Measurements from ENCODE around the gene PBLD.
A peak's percentile ranks its signal among the peaks of the same experiment; 100 is the strongest.
"Not testable (repeated sequence)": the region's sequence is repeated elsewhere in the genome, so short reads cannot be mapped to it uniquely, and the experiment has no call there.

The PBLD gene

GRCh38 chr10:68284062-68285001 is 48.4 kb downstream of the PBLD start:
- no peak for DNase-seq

GRCh38 chr10:68280758-68281157 is 52.0 kb downstream of the PBLD start:
- DNase-seq = no peak

GRCh38 chr10:68278906-68279753 is 53.6 kb downstream of the PBLD start:
- DNase-seq = not testable (repeated sequence)

GRCh38 chr10:68277814-68278213 is 54.9 kb downstream of the PBLD start:
- DNase-seq = not testable (repeated sequence)

- DNase-seq = no peak
Observed at GRCh38 chr10:68276224-68276623, 56.5 kb downstream of the PBLD start.

- no peak for DNase-seq
Observed at GRCh38 chr10:68275600-68276126, 57.1 kb downstream of the PBLD start.

GRCh38 chr10:68272833-68273232 is 59.9 kb downstream of the PBLD start:
- DNase-seq = no peak

GRCh38 chr10:68271196-68271882 is 61.4 kb downstream of the PBLD start:
- no peak for DNase-seq

- DNase-seq = no peak
Observed at GRCh38 chr10:68269562-68270290, 63.0 kb downstream of the PBLD start.

GRCh38 chr10:68261132-68261856 is 71.4 kb downstream of the PBLD start:
- DNase-seq = peak in 29 of 58 donors; percentile 1 to 76 (median 17)

GRCh38 chr10:68253346-68253745 is 79.4 kb downstream of the PBLD start:
- DNase-seq = no peak

- no peak for DNase-seq
Observed at GRCh38 chr10:68251625-68252495, 80.9 kb downstream of the PBLD start.

GRCh38 chr10:68251151-68251550 is 81.6 kb downstream of the PBLD start:
- no peak for DNase-seq

- no peak for DNase-seq
Observed at GRCh38 chr10:68249297-68249696, 83.4 kb downstream of the PBLD start.

- DNase-seq = no peak
Observed at GRCh38 chr10:68247931-68248330, 84.8 kb downstream of the PBLD start.

- not testable (repeated sequence) for DNase-seq
Observed at GRCh38 chr10:68246397-68246796, 86.3 kb downstream of the PBLD start.

- DNase-seq = no peak
Observed at GRCh38 chr10:68242051-68242450, 90.7 kb downstream of the PBLD start.

GRCh38 chr10:68239596-68240150 is 93.1 kb downstream of the PBLD start:
- no peak for DNase-seq
